ENCODE measurements around the gene EIF2D.
A peak's percentile ranks its signal among the peaks of the same experiment; 100 is the strongest.

Gene EIF2D

GRCh38 chr1:206595581-206596318 is 16.5 kb downstream of the EIF2D start:
- TF ChIP-seq, protein P1, sequence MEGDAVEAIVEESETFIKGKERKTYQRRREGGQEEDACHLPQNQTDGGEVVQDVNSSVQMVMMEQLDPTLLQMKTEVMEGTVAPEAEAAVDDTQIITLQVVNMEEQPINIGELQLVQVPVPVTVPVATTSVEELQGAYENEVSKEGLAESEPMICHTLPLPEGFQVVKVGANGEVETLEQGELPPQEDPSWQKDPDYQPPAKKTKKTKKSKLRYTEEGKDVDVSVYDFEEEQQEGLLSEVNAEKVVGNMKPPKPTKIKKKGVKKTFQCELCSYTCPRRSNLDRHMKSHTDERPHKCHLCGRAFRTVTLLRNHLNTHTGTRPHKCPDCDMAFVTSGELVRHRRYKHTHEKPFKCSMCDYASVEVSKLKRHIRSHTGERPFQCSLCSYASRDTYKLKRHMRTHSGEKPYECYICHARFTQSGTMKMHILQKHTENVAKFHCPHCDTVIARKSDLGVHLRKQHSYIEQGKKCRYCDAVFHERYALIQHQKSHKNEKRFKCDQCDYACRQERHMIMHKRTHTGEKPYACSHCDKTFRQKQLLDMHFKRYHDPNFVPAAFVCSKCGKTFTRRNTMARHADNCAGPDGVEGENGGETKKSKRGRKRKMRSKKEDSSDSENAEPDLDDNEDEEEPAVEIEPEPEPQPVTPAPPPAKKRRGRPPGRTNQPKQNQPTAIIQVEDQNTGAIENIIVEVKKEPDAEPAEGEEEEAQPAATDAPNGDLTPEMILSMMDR (IDR thresholded peaks at IDR 0.05; ENCODE audit: control insufficient read depth, extremely low read depth, insufficient read depth), result no peak
- DNase-seq (ENCODE audit: low read depth), result no peak
- no peak overlapping the region for H3K4me3 ChIP-seq (ENCODE audit: low read depth, low read length)

DNA sequence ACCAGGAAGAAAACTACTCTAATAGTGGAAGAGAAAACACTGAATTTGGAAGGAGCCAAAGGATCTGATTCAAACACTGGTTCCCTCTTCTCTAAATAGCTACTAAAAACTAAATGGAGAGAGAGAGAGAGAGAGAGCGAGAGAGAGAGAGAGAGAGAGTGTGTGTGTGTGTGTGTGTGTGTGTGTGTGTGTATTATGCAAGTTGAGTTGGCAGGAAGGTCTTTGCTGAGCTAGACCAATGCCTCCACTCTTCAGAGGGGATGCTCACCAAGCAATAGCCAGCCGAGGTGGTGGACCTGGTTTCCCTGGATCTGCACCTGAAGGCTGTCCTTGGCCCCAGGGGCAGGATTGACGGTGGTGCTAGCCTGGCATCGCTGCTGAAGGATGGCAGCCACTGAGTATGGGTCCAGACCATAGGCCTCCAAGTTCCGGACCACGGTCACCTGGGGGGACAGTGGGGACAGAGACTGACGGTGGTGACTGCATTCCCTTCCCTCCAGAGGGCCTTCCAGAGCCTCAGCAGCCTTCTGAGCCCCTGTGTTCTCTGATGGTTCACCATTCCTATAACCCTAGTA is 18.8 kb downstream of the EIF2D start:
- DNase-seq (ENCODE audit: low read depth), result no peak
- TF ChIP-seq, protein P1 (IDR thresholded peaks at IDR 0.05; ENCODE audit: control insufficient read depth, extremely low read depth, insufficient read depth), result no peak
- no peak overlapping the region for H3K4me3 ChIP-seq (ENCODE audit: low read depth, low read length)

GRCh38 chr1:206591696-206592095 is 20.6 kb downstream of the EIF2D start:
- no peak overlapping the region for H3K4me3 ChIP-seq (ENCODE audit: low read depth, low read length)
- TF ChIP-seq, protein P1 (IDR thresholded peaks at IDR 0.05; ENCODE audit: control insufficient read depth, extremely low read depth, insufficient read depth), result no peak
- DNase-seq (ENCODE audit: low read depth), result no peak

GRCh38 chr1:206591226-206591625 is 21.0 kb downstream of the EIF2D start:
- DNase-seq (ENCODE audit: low read depth), result no peak
- H3K4me3 ChIP-seq (ENCODE audit: low read depth, low read length), result no peak overlapping the region
- TF ChIP-seq, protein P1 (IDR thresholded peaks at IDR 0.05; ENCODE audit: control insufficient read depth, extremely low read depth, insufficient read depth), result no peak

DNA sequence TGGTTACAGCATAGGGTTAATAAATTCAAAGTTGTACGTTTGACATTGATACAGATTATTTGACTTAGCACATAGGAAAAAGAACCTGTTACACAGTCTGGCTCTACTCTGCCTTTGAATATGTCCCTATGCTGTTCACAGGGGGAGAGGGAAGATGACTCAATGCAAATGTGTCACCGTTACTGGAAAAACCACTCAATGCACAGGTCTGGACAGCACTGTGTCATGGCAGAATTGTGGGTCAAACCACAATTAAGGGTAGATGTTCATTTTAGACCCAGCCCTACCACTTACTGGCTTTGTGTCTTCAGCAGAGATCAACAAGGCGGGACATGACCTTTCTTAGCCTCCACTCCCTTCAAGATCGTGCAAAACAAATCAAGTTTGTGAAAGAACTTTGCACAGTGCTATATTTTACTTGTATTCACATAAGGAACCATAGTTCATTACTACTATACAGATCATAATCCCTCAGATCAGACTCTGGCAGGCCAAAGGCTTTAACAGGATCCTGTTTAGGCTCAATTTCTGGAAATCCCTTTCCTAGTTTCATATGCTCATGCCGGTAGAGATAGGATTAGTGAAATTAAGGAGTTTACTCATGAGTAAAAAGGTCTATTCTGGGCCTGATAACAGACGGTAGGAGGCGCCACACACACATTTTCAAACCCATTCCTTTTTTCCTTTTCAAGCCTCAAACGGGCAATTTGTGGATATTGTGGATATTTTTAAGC is 22.1 kb downstream of the EIF2D start:
- TF ChIP-seq, protein P1 (IDR thresholded peaks at IDR 0.05; ENCODE audit: control insufficient read depth, extremely low read depth, insufficient read depth), result peak; percentile 20; the same call in 1 of the 2 replicates
- H3K4me3 ChIP-seq (ENCODE audit: low read depth, low read length), result no peak overlapping the region
- no peak for DNase-seq (ENCODE audit: low read depth)

- TF ChIP-seq, protein P1 (IDR thresholded peaks at IDR 0.05; ENCODE audit: control insufficient read depth, extremely low read depth, insufficient read depth), result no peak
- no peak for DNase-seq (ENCODE audit: low read depth)
- no peak overlapping the region for H3K4me3 ChIP-seq (ENCODE audit: low read depth, low read length)
Observed at GRCh38 chr1:206589206-206589605, 23.1 kb downstream of the EIF2D start.
